ENCODE data around the gene RAC2. TPM values are rescaled to one million over a fixed set of nuclear protein-coding genes. Genes with fewer than 3 reads are reported as not detected.

RAC2 gene
- total and polyA plus RNA-seq, 9 of the 15 experiments (the other 6 are each of a cell fraction or from before 2014, with no cell fraction given): 22.7 to 103 (median 43.3) TPM

GRCh38 chr22:37288521-37288920 is 44.5 kb upstream of the RAC2 start:
- Histone ChIP-seq H3K4me3 (no peak overlapping the region), H3K36me3 (ENCODE audit: control insufficient read depth, insufficient read depth, low read length) (no peaks in the 10 kb centered on the region), H4K20me1 (replicated peaks; ENCODE audit: control insufficient read depth, insufficient read depth, low read length) (no peaks in the 10 kb centered on the region), H3K9me1 (ENCODE audit: control insufficient read depth, insufficient read depth, low read length) (no peaks in the 10 kb centered on the region), H3K4me2 (ENCODE audit: insufficient read depth, low read length) (no peak overlapping the region), H3K79me2 (ENCODE audit: control insufficient read depth, insufficient read depth, low read length) (no peaks in the 10 kb centered on the region), H2AFZ (ENCODE audit: low read depth, low read length) (no peak overlapping the region), H3K27ac (ENCODE audit: extremely low read depth, low read depth, low read length) (no peak overlapping the region), H3K27me3 (ENCODE audit: control insufficient read depth in 2 of 2, insufficient read depth in 2 of 2, low read length in 2 of 2) (peaks cover 0 to 24% of the 10 kb centered on the region in 2 experiments; a peak in 3 of 5 replicates), H3K9ac (ENCODE audit: insufficient read depth in 1 of 2, low read depth in 2 of 2, low read length in 2 of 2) (no peak overlapping the region), H3K9me3 (replicated peaks; ENCODE audit: control insufficient read depth, insufficient read depth, low read depth, low read length) (peaks cover 2% of the 10 kb centered on the region; the same call in 1 of the 2 replicates), H3K4me1 (replicated peaks in 1 of 2; ENCODE audit: control insufficient read depth in 2 of 2, insufficient read depth in 2 of 2, low read length in 2 of 2) (peaks cover 0 to 5% of the 10 kb centered on the region in 2 experiments; a peak in 1 of 5 replicates)
- intact Hi-C loops (cut with micrococcal nuclease): no loop called here
- 11% methylated on average over 7 of the region's 7 CpGs for WGBS (ENCODE audit: insufficient coverage, low coverage, missing lambda C conversion rate)
- no peak for ATAC-seq
- in situ Hi-C loops (cut with MboI): no loop called here
- CTCF ChIA-PET (ENCODE audit: low intra/inter-chr PET ratio): no interaction called here
- POLR2A ChIA-PET: interaction anchor here (0.6 kb wide), 1 partner anchor 150 kb away, joined by 4 read pairs; no protein-coding TSS in a partner anchor
- no TSS peak for BruUV-seq (replicated peaks)
- DNase-seq (ENCODE audit: extremely low read depth in 1 of 4, low spot score in 3 of 4): no peak
- peak in 2 of 3 experiments; percentile 17 to 31; a peak in 3 of 6 replicates for TF ChIP-seq CTCF (IDR thresholded peaks at IDR 0.05 in 2 of 3, conservative IDR thresholded peaks at IDR 0.05 in 1 of 3; ENCODE audit: insufficient read depth in 2 of 3, low read depth in 1 of 3, low read length in 3 of 3)
- no peak for TF ChIP-seq SFPQ (IDR thresholded peaks at IDR 0.05; ENCODE audit: low read depth, low read length)
- FAIRE-seq: no peak

Measured in K562 (cell line).